Renal cortical epithelial cell (primary cell): Measurements from ENCODE around the gene VSIG4. TPM values are rescaled to one million over a fixed set of nuclear protein-coding genes. Genes with fewer than 3 reads are reported as not detected.
A peak's percentile ranks its signal among the peaks of the same experiment; 100 is the strongest.
"Not testable (repeated sequence)": the region's sequence is repeated elsewhere in the genome, so short reads cannot be mapped to it uniquely, and the experiment has no call there.

Source experiments
- DNase-seq: peaks from one replicate; pipeline ENCODE4 v3.0.0-alpha.2; 2011; ENCODE audit warnings: low read depth
- total RNA-seq: library from RNA; depleted of rRNA; stranded (reverse); fragments of >200 nt; gene quantifications from 2 replicates; pipeline ENCODE4 v1.2.3, GENCODE V29; 2014

VSIG4 gene
- not detected in 2 replicates for total RNA-seq

- DNase-seq = no peak
These were observed at the start of gene VSIG4 for GRCh38 chrX:66039944-66040343. Gene VSIG4, minus strand, starts transcription at chrX:66040080. Its CDS starts 82 bp downstream, at chrX:66039998.

GRCh38 chrX:66076801-66077200, 36.9 kb upstream of the VSIG4 start:
- no peak for DNase-seq

- DNase-seq = no peak
These were observed 35.3 kb upstream of the VSIG4 start for GRCh38 chrX:66074920-66075879.

GRCh38 chrX:66071126-66071525, 31.2 kb upstream of the VSIG4 start:
- no peak for DNase-seq

GRCh38 chrX:66064261-66064660, 24.4 kb upstream of the VSIG4 start:
- DNase-seq = no peak

GRCh38 chrX:66057019-66057418, 17.1 kb upstream of the VSIG4 start:
- DNase-seq = not testable (repeated sequence)

GRCh38 chrX:66054978-66055377, 15.1 kb upstream of the VSIG4 start:
- DNase-seq = no peak

GRCh38 chrX:66053414-66053813, 13.5 kb upstream of the VSIG4 start:
- no peak for DNase-seq

GRCh38 chrX:66051980-66052379, 12.1 kb upstream of the VSIG4 start:
- no peak for DNase-seq

GRCh38 chrX:66050140-66050569, 10.3 kb upstream of the VSIG4 start:
- no peak for DNase-seq

GRCh38 chrX:66049056-66049455, 9.2 kb upstream of the VSIG4 start:
- DNase-seq = no peak

GRCh38 chrX:66046612-66047235, 6.8 kb upstream of the VSIG4 start:
- DNase-seq = no peak

- DNase-seq = no peak
These were observed 6.0 kb upstream of the VSIG4 start for GRCh38 chrX:66045894-66046293.

- no peak for DNase-seq
These were observed 3.7 kb upstream of the VSIG4 start for GRCh38 chrX:66043584-66043983.

GRCh38 chrX:66042307-66043077, 2.6 kb upstream of the VSIG4 start:
- DNase-seq = peak; percentile 1

- DNase-seq = no peak
These were observed 1.8 kb downstream of the VSIG4 start for GRCh38 chrX:66038115-66038514.

GRCh38 chrX:66036231-66036630, 3.6 kb downstream of the VSIG4 start:
- no peak for DNase-seq

- no peak for DNase-seq
These were observed 4.2 kb downstream of the VSIG4 start for GRCh38 chrX:66035667-66036066.

- DNase-seq = peak; percentile 0
These were observed 9.2 kb downstream of the VSIG4 start for GRCh38 chrX:66030505-66031317.

- DNase-seq = no peak
These were observed 10.9 kb downstream of the VSIG4 start for GRCh38 chrX:66028936-66029335.

GRCh38 chrX:66024570-66024969, 15.3 kb downstream of the VSIG4 start:
- no peak for DNase-seq
